ENCODE results near the gene MMP12. TPM values are rescaled to one million over a fixed set of nuclear protein-coding genes. Genes with fewer than 3 reads are reported as not detected.

MMP12 gene
- not detected in 2 replicates for total RNA-seq

- no peak for TF ChIP-seq CTCF (conservative IDR thresholded peaks at IDR 0.05; ENCODE audit: low read depth, low read length)
- DNase-seq (ENCODE audit: low read depth): no peak
- no peak within 1 kb of the TSS for H3K4me3 ChIP-seq (ENCODE audit: low read depth, low read length)
Observed at GRCh38 chr11:102874852-102875251, at the start of gene MMP12. Gene MMP12 (minus strand): TSS chr11:102874982. CDS start chr11:102874937, 45 bp downstream.

DNA sequence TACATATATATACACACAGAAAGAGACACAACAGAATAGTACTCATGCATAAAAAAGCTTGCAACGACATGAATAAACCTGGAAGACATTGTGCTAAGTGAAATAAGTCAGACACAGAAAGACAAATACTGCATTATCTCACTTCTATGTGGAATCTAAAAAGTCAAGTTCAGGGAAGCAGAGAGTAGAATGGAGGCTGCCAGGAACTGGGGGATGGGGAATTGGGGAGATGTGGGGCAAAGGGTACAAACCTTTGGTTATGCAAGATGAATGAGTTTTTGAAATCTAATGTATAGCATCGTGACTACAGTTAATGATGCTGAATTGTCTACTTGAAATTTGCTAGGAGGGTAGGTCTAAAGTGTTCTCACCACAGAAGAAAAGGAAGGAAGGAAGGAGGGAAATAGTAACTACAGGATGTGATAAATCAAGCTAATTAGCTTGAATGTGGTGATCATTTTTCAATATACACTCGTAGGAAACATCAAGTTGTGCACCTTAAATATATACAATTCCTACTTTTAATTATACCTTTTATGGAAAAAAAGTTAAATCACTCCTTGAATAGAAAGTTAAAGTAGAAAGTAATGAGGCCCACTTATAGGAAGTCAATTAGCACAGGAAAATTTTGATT, 46.9 kb upstream of the MMP12 start:
- DNase-seq (ENCODE audit: low read depth): no peak
- no peak overlapping the region for H3K4me3 ChIP-seq (ENCODE audit: low read depth, low read length)
- TF ChIP-seq CTCF (conservative IDR thresholded peaks at IDR 0.05; ENCODE audit: low read depth, low read length): no peak

- TF ChIP-seq CTCF (conservative IDR thresholded peaks at IDR 0.05; ENCODE audit: low read depth, low read length): no peak
- H3K4me3 ChIP-seq (ENCODE audit: low read depth, low read length): no peak overlapping the region
- no peak for DNase-seq (ENCODE audit: low read depth)
Observed at GRCh38 chr11:102920118-102920684, 45.4 kb upstream of the MMP12 start.

GRCh38 chr11:102915044-102915375, 40.2 kb upstream of the MMP12 start:
- DNase-seq (ENCODE audit: low read depth): no peak
- no peak for TF ChIP-seq CTCF (conservative IDR thresholded peaks at IDR 0.05; ENCODE audit: low read depth, low read length)
- H3K4me3 ChIP-seq (ENCODE audit: low read depth, low read length): no peak overlapping the region

- peak; percentile 90 for TF ChIP-seq CTCF (conservative IDR thresholded peaks at IDR 0.05; ENCODE audit: low read depth, low read length)
- no peak overlapping the region for H3K4me3 ChIP-seq (ENCODE audit: low read depth, low read length)
- DNase-seq (ENCODE audit: low read depth): no peak
Observed at GRCh38 chr11:102914238-102915043, 39.7 kb upstream of the MMP12 start.

- no peak for TF ChIP-seq CTCF (conservative IDR thresholded peaks at IDR 0.05; ENCODE audit: low read depth, low read length)
- no peak overlapping the region for H3K4me3 ChIP-seq (ENCODE audit: low read depth, low read length)
- DNase-seq (ENCODE audit: low read depth): no peak
Observed at GRCh38 chr11:102912482-102912830, 37.7 kb upstream of the MMP12 start.
